ENCODE measurements around the gene SERPINA4.

SERPINA4 gene

GRCh38 chr14:94560751-94561655 is at the start of gene SERPINA4:
Gene SERPINA4, plus strand, starts transcription at chr14:94561442. Its CDS starts 2,041 bp downstream, at chr14:94563483.
- no peak for DNase-seq (ENCODE audit: low spot score)

- no peak for DNase-seq (ENCODE audit: low spot score)
Observed at GRCh38 chr14:94514351-94514750, 46.9 kb upstream of the SERPINA4 start.

GRCh38 chr14:94515426-94515825 is 45.8 kb upstream of the SERPINA4 start:
- no peak for DNase-seq (ENCODE audit: low spot score)

GRCh38 chr14:94515856-94516255 is 45.4 kb upstream of the SERPINA4 start:
- no peak for DNase-seq (ENCODE audit: low spot score)

- DNase-seq (ENCODE audit: low spot score) = no peak
Observed at GRCh38 chr14:94517248-94517640, 44.0 kb upstream of the SERPINA4 start.

GRCh38 chr14:94517641-94518257 is 43.5 kb upstream of the SERPINA4 start:
- no peak for DNase-seq (ENCODE audit: low spot score)

- DNase-seq (ENCODE audit: low spot score) = no peak
Observed at GRCh38 chr14:94521375-94522114, 39.7 kb upstream of the SERPINA4 start.

GRCh38 chr14:94522115-94522724 is 39.0 kb upstream of the SERPINA4 start:
- DNase-seq (ENCODE audit: low spot score) = no peak

GRCh38 chr14:94523265-94523664 is 38.0 kb upstream of the SERPINA4 start:
- no peak for DNase-seq (ENCODE audit: low spot score)

- no peak for DNase-seq (ENCODE audit: low spot score)
Observed at GRCh38 chr14:94524093-94524492, 37.1 kb upstream of the SERPINA4 start.

GRCh38 chr14:94531187-94531586 is 30.1 kb upstream of the SERPINA4 start:
- DNase-seq (ENCODE audit: low spot score) = no peak

- DNase-seq (ENCODE audit: low spot score) = no peak
Observed at GRCh38 chr14:94532447-94532846, 28.8 kb upstream of the SERPINA4 start.

- DNase-seq (ENCODE audit: low spot score) = no peak
Observed at GRCh38 chr14:94535506-94535905, 25.7 kb upstream of the SERPINA4 start.

GRCh38 chr14:94536836-94537235 is 24.4 kb upstream of the SERPINA4 start:
- DNase-seq (ENCODE audit: low spot score) = peak; percentile 53

- no peak for DNase-seq (ENCODE audit: low spot score)
Observed at GRCh38 chr14:94538070-94538740, 23.0 kb upstream of the SERPINA4 start.

GRCh38 chr14:94539181-94539580 is 22.1 kb upstream of the SERPINA4 start:
- DNase-seq (ENCODE audit: low spot score) = no peak

GRCh38 chr14:94540031-94540794 is 21.0 kb upstream of the SERPINA4 start:
- DNase-seq (ENCODE audit: low spot score) = no peak

- no peak for DNase-seq (ENCODE audit: low spot score)
Observed at GRCh38 chr14:94541234-94541975, 19.8 kb upstream of the SERPINA4 start.

GRCh38 chr14:94542111-94542810 is 19.0 kb upstream of the SERPINA4 start:
- DNase-seq (ENCODE audit: low spot score) = no peak

All from SW480 (cell line).